Parathyroid adenoma (tissue), 2 donors: ENCODE data around the gene RHOD.

Experiments
- H2AFZ ChIP-seq: fragments of 300-600 bp; sonication (generic); one replicate; pipeline ENCODE4 v1.7.0; 2017; ENCODE audit warnings: antibody characterized with exemption, mild to moderate bottlenecking
- H3K27ac ChIP-seq: fragments of 300-600 bp; sonication (generic); one replicate; pipeline ENCODE4 v1.7.0; 2017
- H3K27me3 ChIP-seq: fragments of 300-600 bp; sonication (generic); one replicate; pipeline ENCODE4 v1.7.0; 2017; ENCODE audit warnings: low read length; ENCODE audit not compliant: control insufficient read depth, insufficient read depth
- H3K36me3 ChIP-seq: fragments of 300-600 bp; sonication (generic); one replicate; pipeline ENCODE4 v1.7.0; 2017; ENCODE audit warnings: low read length; ENCODE audit not compliant: control insufficient read depth, insufficient read depth
- H3K4me1 ChIP-seq: fragments of 300-600 bp; sonication (generic); one replicate; pipeline ENCODE4 v1.7.0; 2017; ENCODE audit warnings: control low read depth
- H3K4me2 ChIP-seq: fragments of 300-600 bp; sonication (generic); one replicate; pipeline ENCODE4 v1.7.0; 2017; ENCODE audit warnings: low read length
- H3K4me3 ChIP-seq: fragments of 300-600 bp; sonication (generic); one replicate; pipeline ENCODE4 v1.7.0; 2017; ENCODE audit warnings: low read depth, low read length
- H3K79me2 ChIP-seq: fragments of 300-600 bp; sonication (generic); one replicate; pipeline ENCODE4 v1.7.0; 2017; ENCODE audit warnings: control low read depth
- H3K9ac ChIP-seq: fragments of 300-600 bp; sonication (generic); one replicate; pipeline ENCODE4 v1.7.0; 2017; ENCODE audit warnings: mild to moderate bottlenecking
- H3K9me3 ChIP-seq: fragments of 300-600 bp; sonication (generic); one replicate; pipeline ENCODE4 v1.7.0; 2017; ENCODE audit warnings: low read length; ENCODE audit not compliant: control insufficient read depth
- CTCF ChIP-seq: fragments of 300-600 bp; sonication (generic); IDR thresholded peaks from one replicate; pipeline ENCODE4 v1.7.0; 2017; ENCODE audit warnings: antibody characterized with exemption, mild to moderate bottlenecking
- donor health status: primary hyperparathyroidism.

The RHOD gene

GRCh38 chr11:67025750-67026149, 30.9 kb upstream of the RHOD start:
- no peaks in the 10 kb centered on the region for H3K9me3 ChIP-seq
- peak overlapping the region; percentile 96 for H3K27ac ChIP-seq
- no peak overlapping the region for H3K4me2 ChIP-seq
- H3K79me2 ChIP-seq, result peaks cover 13% of the 10 kb centered on the region
- H3K27me3 ChIP-seq, result no peaks in the 10 kb centered on the region
- H3K9ac ChIP-seq, result no peak overlapping the region
- no peak for TF ChIP-seq CTCF
- H3K36me3 ChIP-seq, result no peaks in the 10 kb centered on the region
- no peak overlapping the region for H2AFZ ChIP-seq
- H3K4me1 ChIP-seq, result peaks cover 40% of the 10 kb centered on the region
- H3K4me3 ChIP-seq, result no peak overlapping the region

- H3K79me2 ChIP-seq, result peaks cover 13% of the 10 kb centered on the region
- H3K27me3 ChIP-seq, result no peaks in the 10 kb centered on the region
- peak overlapping the region; percentile 96 for H3K27ac ChIP-seq
- H3K4me3 ChIP-seq, result no peak overlapping the region
- peaks cover 49% of the 10 kb centered on the region for H3K4me1 ChIP-seq
- TF ChIP-seq CTCF, result no peak
- H3K36me3 ChIP-seq, result no peaks in the 10 kb centered on the region
- H3K4me2 ChIP-seq, result no peak overlapping the region
- no peak overlapping the region for H3K9ac ChIP-seq
- H2AFZ ChIP-seq, result no peak overlapping the region
- no peaks in the 10 kb centered on the region for H3K9me3 ChIP-seq
These were observed 29.7 kb upstream of the RHOD start for GRCh38 chr11:67026941-67027340.

- peaks cover 53% of the 10 kb centered on the region for H3K4me1 ChIP-seq
- H3K27ac ChIP-seq, result peak overlapping the region; percentile 96
- no peaks in the 10 kb centered on the region for H3K27me3 ChIP-seq
These were observed 29.1 kb upstream of the RHOD start for GRCh38 chr11:67027483-67027930.

GRCh38 chr11:67027943-67028542, 28.6 kb upstream of the RHOD start:
- H3K4me3 ChIP-seq, result peak overlapping the region; percentile 11
- no peak overlapping the region for H2AFZ ChIP-seq
- H3K27ac ChIP-seq, result peak overlapping the region; percentile 96
- H3K9me3 ChIP-seq, result no peaks in the 10 kb centered on the region
- H3K27me3 ChIP-seq, result no peaks in the 10 kb centered on the region
- H3K4me2 ChIP-seq, result peak overlapping the region; percentile 30
- no peak for TF ChIP-seq CTCF
- peaks cover 53% of the 10 kb centered on the region for H3K4me1 ChIP-seq
- peaks cover 9% of the 10 kb centered on the region for H3K79me2 ChIP-seq
- H3K9ac ChIP-seq, result no peak overlapping the region
- H3K36me3 ChIP-seq, result no peaks in the 10 kb centered on the region

More at GRCh38 chr11:67027483-67027930, 29.1 kb upstream of the RHOD start:
- no peak overlapping the region for H2AFZ ChIP-seq
- H3K4me2 ChIP-seq, result peak overlapping the region; percentile 30
- H3K36me3 ChIP-seq, result no peaks in the 10 kb centered on the region
- no peak for TF ChIP-seq CTCF
- H3K4me3 ChIP-seq, result no peak overlapping the region
- H3K9me3 ChIP-seq, result no peaks in the 10 kb centered on the region
- no peak overlapping the region for H3K9ac ChIP-seq
- peaks cover 10% of the 10 kb centered on the region for H3K79me2 ChIP-seq

GRCh38 chr11:67029146-67029545, 27.5 kb upstream of the RHOD start:
- Histone ChIP-seq H3K4me2 (no peak overlapping the region), H3K79me2 (peaks cover 5% of the 10 kb centered on the region), H3K27me3 (no peaks in the 10 kb centered on the region), H3K27ac (peak overlapping the region; percentile 96), H2AFZ (no peak overlapping the region), H3K4me1 (peaks cover 61% of the 10 kb centered on the region), H3K9ac (no peak overlapping the region), H3K9me3 (no peaks in the 10 kb centered on the region), H3K4me3 (no peak overlapping the region), H3K36me3 (no peaks in the 10 kb centered on the region)
- no peak for TF ChIP-seq CTCF
